MCF 10A (cell line): ENCODE data around the gene MAGEC1. TPM values are rescaled to one million over a fixed set of nuclear protein-coding genes. Genes with fewer than 3 reads are reported as not detected.
A peak's percentile ranks its signal among the peaks of the same experiment; 100 is the strongest.
"Not testable (repeated sequence)": the region's sequence is repeated elsewhere in the genome, so short reads cannot be mapped to it uniquely, and the experiment has no call there.

Source experiments
- Bru-seq: library from RNA; stranded (reverse); fragments of 400-500 nt; gene quantifications from one replicate; lab custom pipeline; 2021; lab: Mats Ljungman, UMichigan
- BruChase-seq, 2 experiments: library from RNA; stranded (reverse); fragments of 400-500 nt; gene quantifications; one replicate each; lab custom pipeline; 2021; lab: Mats Ljungman, UMichigan
- BruUV-seq: library from RNA; stranded (reverse); fragments of 400-500 nt; replicated peaks from 2 replicates; lab custom pipeline; 2021; lab: Mats Ljungman, UMichigan
- CTCF ChIA-PET: fragments of 300-600 bp; sonication (Branson Sonifier 250); formaldehyde crosslinking; extraction: SDS; loops from one replicate; lab custom pipeline; 2021; ENCODE audit warnings: antibody characterized with exemption, inconsistent platforms; lab: Yijun Ruan, JAX
- POLR2A ChIA-PET: fragments of 300-600, 350-650 bp; sonication (Branson Sonifier 250); formaldehyde crosslinking; extraction: SDS; loops from one replicate; lab custom pipeline; 2020; ENCODE audit warnings: antibody characterized with exemption, inconsistent platforms; lab: Yijun Ruan, JAX
- DNase-seq: peaks from one replicate; pipeline ENCODE4 v3.0.0-alpha.2; 2018; ENCODE audit not compliant: unreplicated experiment
- H3K27ac Mint-ChIP-seq: one replicate; pipeline ENCODE4 v1.8.0; 2022; ENCODE audit warnings: mild to moderate bottlenecking, low read depth, mixed read lengths; ENCODE audit not compliant: unreplicated experiment
- H3K27me3 Mint-ChIP-seq: one replicate; pipeline ENCODE4 v1.8.0; 2022; ENCODE audit warnings: mixed read lengths; ENCODE audit not compliant: insufficient read depth, unreplicated experiment
- H3K36me3 Mint-ChIP-seq: one replicate; pipeline ENCODE4 v1.8.0; 2022; ENCODE audit warnings: mild to moderate bottlenecking, moderate library complexity, mixed read lengths; ENCODE audit not compliant: insufficient read depth, unreplicated experiment
- H3K4me1 Mint-ChIP-seq: one replicate; pipeline ENCODE4 v1.8.0; 2022; ENCODE audit warnings: mixed read lengths; ENCODE audit not compliant: insufficient read depth, unreplicated experiment
- H3K4me3 Mint-ChIP-seq: one replicate; pipeline ENCODE4 v1.8.0; 2022; ENCODE audit warnings: mild to moderate bottlenecking, moderate library complexity, mixed read lengths; ENCODE audit not compliant: unreplicated experiment
- H3K9me3 Mint-ChIP-seq: one replicate; pipeline ENCODE4 v1.8.0; 2022; ENCODE audit warnings: mixed read lengths; ENCODE audit not compliant: unreplicated experiment
- CTCF ChIP-seq: fragments of 200-600 bp; IDR thresholded peaks from one replicate; pipeline ENCODE4 v1.8.0; 2022; ENCODE audit warnings: antibody characterized with exemption, mild to moderate bottlenecking; ENCODE audit not compliant: unreplicated experiment
- intact Hi-C: fragments of 100-400 bp; cut with micrococcal nuclease; formaldehyde crosslinking; loops from 2 replicates; pipeline ENCODE4 v1.14.1; 2022
- long read RNA-seq: library from polyadenylated mRNA; stranded (forward); transcript quantifications from one replicate; pipeline ENCODE4 v2.0.0, GENCODE V29; 2022
- total RNA-seq: library from RNA; stranded (reverse); gene quantifications from 2 replicates; pipeline ENCODE4 v1.2.3, GENCODE V29; 2022

Gene MAGEC1
- total RNA-seq: not detected in 2 replicates
- Bru-seq, nascent RNA: not detected
- percentile 18 among the genes with signal in this experiment for BruChase-seq, experiment 1, labeled RNA remaining after a 6-hour chase
- BruChase-seq, experiment 2, labeled RNA remaining after a 2-hour chase: not detected
- long read RNA-seq: 0 reads

GRCh38 chrX:141903400-141904155, at the start of gene MAGEC1:
Gene MAGEC1 (plus strand): TSS chrX:141903894. CDS start chrX:141905073, 1,179 bp downstream.
- Mint-ChIP-seq H3K36me3 (peaks cover 6% of the 10 kb centered on the region), H3K27ac (no peak within 1 kb of the TSS), H3K27me3 (peaks cover 10% of the 10 kb centered on the region), H3K9me3 (peaks cover 33% of the 10 kb centered on the region), H3K4me3 (no peak within 1 kb of the TSS), H3K4me1 (peaks cover 17% of the 10 kb centered on the region)
- no peak for DNase-seq
- no peak for TF ChIP-seq CTCF
- ChIA-PET POLR2A (no interaction called here), CTCF (interaction anchor here (0.6 kb wide), 1 partner anchor 127 kb away, joined by 3 read pairs; no protein-coding TSS in a partner anchor)
- intact Hi-C loops: no loop called here
- BruUV-seq: no TSS peak

GRCh38 chrX:141857479-141857878, 46.2 kb upstream of the MAGEC1 start:
- intact Hi-C loops: no loop called here
- Mint-ChIP-seq H3K4me1 (peaks cover 19% of the 10 kb centered on the region), H3K9me3 (peaks cover 10% of the 10 kb centered on the region), H3K27ac (peak overlapping the region; percentile 20), H3K4me3 (no peak overlapping the region), H3K36me3 (no peaks in the 10 kb centered on the region), H3K27me3 (no peaks in the 10 kb centered on the region)
- ChIA-PET POLR2A (interaction anchor here (0.6 kb wide), 1 partner anchor 72 kb away, joined by 4 read pairs; no protein-coding TSS in a partner anchor), CTCF (no interaction called here)
- TF ChIP-seq CTCF: no peak
- BruUV-seq: no TSS peak
- DNase-seq: no peak

- no peak for TF ChIP-seq CTCF
- CTCF ChIA-PET: no interaction called here
- H3K27ac Mint-ChIP-seq: peak overlapping the region; percentile 58
- H3K27me3 Mint-ChIP-seq: no peaks in the 10 kb centered on the region
- no peaks in the 10 kb centered on the region for H3K9me3 Mint-ChIP-seq
- peaks cover 6% of the 10 kb centered on the region for H3K4me1 Mint-ChIP-seq
- BruUV-seq: no TSS peak
- no peaks in the 10 kb centered on the region for H3K36me3 Mint-ChIP-seq
- intact Hi-C loops: no loop called here
- POLR2A ChIA-PET: interaction anchor here (0.7 kb wide), 1 partner anchor 336 kb away, joined by 4 read pairs; no protein-coding TSS in a partner anchor
- H3K4me3 Mint-ChIP-seq: no peak overlapping the region
- DNase-seq: no peak
These were observed 24.1 kb upstream of the MAGEC1 start for GRCh38 chrX:141879616-141880015.

- H3K4me3 Mint-ChIP-seq, POLR2A ChIA-PET, H3K9me3 Mint-ChIP-seq, BruUV-seq, H3K27me3 Mint-ChIP-seq, intact Hi-C loops, H3K27ac Mint-ChIP-seq, DNase-seq, CTCF ChIA-PET, H3K36me3 Mint-ChIP-seq: not testable (repeated sequence)
- H3K4me1 Mint-ChIP-seq: peaks cover 11% of the 10 kb centered on the region
These were observed 14.9 kb upstream of the MAGEC1 start for GRCh38 chrX:141888811-141889210.
